Hepatocyte (in vitro differentiated cells): Measurements from ENCODE around the gene SOBP. TPM values are rescaled to one million over a fixed set of nuclear protein-coding genes. Genes with fewer than 3 reads are reported as not detected.
A peak's percentile ranks its signal among the peaks of the same experiment; 100 is the strongest.

Experiments
- DNase-seq: peaks from one replicate; pipeline ENCODE4 v3.0.0-alpha.2; 2016; ENCODE audit warnings: low spot score
- H2AFZ ChIP-seq: fragments of 200-600 bp; sonication (generic); 2 replicates; pipeline ENCODE4 v1.6.0; 2016; ENCODE audit warnings: antibody characterized with exemption, mild to moderate bottlenecking
- H3K27ac ChIP-seq: fragments of 200-600 bp; sonication (generic); 2 replicates; pipeline ENCODE4 v1.5.1; 2016; ENCODE audit warnings: mild to moderate bottlenecking
- H3K27me3 ChIP-seq: fragments of 200-600 bp; sonication (generic); 2 replicates; pipeline ENCODE4 v1.6.1; 2016
- H3K36me3 ChIP-seq: fragments of 200-600 bp; sonication (generic); replicated peaks from 2 replicates; pipeline ENCODE4 v1.5.1; 2016; ENCODE audit warnings: low read depth; ENCODE audit not compliant: insufficient read depth
- H3K4me1 ChIP-seq: fragments of 200-600 bp; sonication (generic); 2 replicates; pipeline ENCODE4 v1.5.1; 2016; ENCODE audit warnings: mild to moderate bottlenecking, moderate library complexity; ENCODE audit not compliant: insufficient read depth
- H3K4me2 ChIP-seq: fragments of 200-600 bp; sonication (generic); 2 replicates; pipeline ENCODE4 v1.6.0; 2016
- H3K4me3 ChIP-seq: fragments of 200-600 bp; sonication (generic); 2 replicates; pipeline ENCODE4 v1.5.1; 2016; ENCODE audit warnings: mild to moderate bottlenecking
- H3K79me2 ChIP-seq: fragments of 200-600 bp; sonication (generic); 2 replicates; pipeline ENCODE4 v1.6.0; 2017; ENCODE audit warnings: mild to moderate bottlenecking
- H3K9me2 ChIP-seq: fragments of 200-600 bp; sonication (generic); replicated peaks from 2 replicates; pipeline ENCODE4 v1.6.0; 2017; ENCODE audit warnings: mild to moderate bottlenecking; ENCODE audit not compliant: insufficient read depth
- H3K9me3 ChIP-seq: fragments of 200-600 bp; sonication (generic); 2 replicates; pipeline ENCODE4 v1.5.1; 2016; ENCODE audit warnings: low read depth, mild to moderate bottlenecking
- H4K20me1 ChIP-seq: fragments of 200-600 bp; sonication (generic); 2 replicates; pipeline ENCODE4 v1.6.0; 2016; ENCODE audit warnings: mild to moderate bottlenecking; ENCODE audit not compliant: insufficient read depth, poor library complexity, severe bottlenecking
- CTCF ChIP-seq: fragments of 200-600 bp; sonication (generic); IDR thresholded peaks from 2 replicates; pipeline ENCODE4 v1.5.1; 2016; ENCODE audit warnings: antibody characterized with exemption, mild to moderate bottlenecking; ENCODE audit not compliant: poor library complexity
- EZH2 ChIP-seq: fragments of 200-600 bp; sonication (generic); IDR thresholded peaks from 2 replicates; pipeline ENCODE4 v1.6.1; 2016; ENCODE audit warnings: antibody characterized with exemption, mild to moderate bottlenecking, borderline replicate concordance
- EZH2phosphoT487 ChIP-seq: fragments of 200-600 bp; sonication (generic); IDR thresholded peaks from one replicate; pipeline ENCODE4 v1.6.1; 2018; ENCODE audit warnings: antibody characterized with exemption, mild to moderate bottlenecking, low read depth, moderate library complexity; ENCODE audit not compliant: unreplicated experiment, severe bottlenecking
- WGBS: methylation state at CpG from one replicate; pipeline ENCODE4 v1.1.6; 2016; ENCODE audit warnings: low lambda C conversion rate; ENCODE audit errors: missing lambda C conversion rate; 5-methylcytosine and 5-hydroxymethylcytosine counted together
- polyA plus RNA-seq: library from polyadenylated mRNA; unstranded; fragments of >200 nt; fragmentation: Nextera tagmentation; extraction: Ambion mirVana; gene quantifications from 2 replicates; pipeline ENCODE4 v1.2.1, GENCODE V29; 2016
- total RNA-seq: library from RNA; depleted of rRNA; stranded (reverse); fragments of >200 nt; gene quantifications from 2 replicates; pipeline ENCODE4 v1.2.3, GENCODE V29; 2014

Gene SOBP
- total and polyA plus RNA-seq, 2 experiments from 2014 or later, result 2.1 to 2.2 TPM

DNA sequence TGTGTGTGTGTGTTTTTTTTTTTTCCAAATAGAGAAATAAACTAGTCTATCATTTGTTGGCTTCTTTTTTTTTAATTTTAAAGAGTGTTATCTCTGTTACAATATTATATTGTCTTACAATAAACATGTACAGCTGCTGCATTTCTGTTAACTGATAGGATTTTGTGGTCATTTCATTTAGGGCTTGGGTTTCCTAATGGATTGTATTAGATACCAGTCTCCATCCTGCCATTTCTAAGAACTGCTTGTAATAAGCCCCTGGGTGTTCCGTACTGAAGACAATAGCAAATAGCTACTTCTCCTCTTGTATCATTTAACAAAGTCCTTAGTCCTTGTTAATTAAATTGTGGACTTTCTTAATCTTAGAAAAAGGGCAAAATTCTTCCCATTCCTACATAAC, 45.7 kb downstream of the SOBP start:
- Histone ChIP-seq H3K79me2 (no peaks in the 10 kb centered on the region), H3K27me3 (no peaks in the 10 kb centered on the region), H3K27ac (no peak overlapping the region), H3K9me3 (no peaks in the 10 kb centered on the region), H3K4me2 (no peak overlapping the region), H3K4me3 (no peak overlapping the region), H3K36me3 (no peaks in the 10 kb centered on the region), H3K9me2 (no peaks in the 10 kb centered on the region), H2AFZ (no peak overlapping the region), H4K20me1 (no peaks in the 10 kb centered on the region), H3K4me1 (peaks cover 19% of the 10 kb centered on the region)
- TF ChIP-seq EZH2phosphoT487, result no peak
- TF ChIP-seq CTCF, result no peak
- no peak for TF ChIP-seq EZH2
- DNase-seq, result no peak
- 84% methylated on average over 1 of the region's 1 CpG for WGBS

DNA sequence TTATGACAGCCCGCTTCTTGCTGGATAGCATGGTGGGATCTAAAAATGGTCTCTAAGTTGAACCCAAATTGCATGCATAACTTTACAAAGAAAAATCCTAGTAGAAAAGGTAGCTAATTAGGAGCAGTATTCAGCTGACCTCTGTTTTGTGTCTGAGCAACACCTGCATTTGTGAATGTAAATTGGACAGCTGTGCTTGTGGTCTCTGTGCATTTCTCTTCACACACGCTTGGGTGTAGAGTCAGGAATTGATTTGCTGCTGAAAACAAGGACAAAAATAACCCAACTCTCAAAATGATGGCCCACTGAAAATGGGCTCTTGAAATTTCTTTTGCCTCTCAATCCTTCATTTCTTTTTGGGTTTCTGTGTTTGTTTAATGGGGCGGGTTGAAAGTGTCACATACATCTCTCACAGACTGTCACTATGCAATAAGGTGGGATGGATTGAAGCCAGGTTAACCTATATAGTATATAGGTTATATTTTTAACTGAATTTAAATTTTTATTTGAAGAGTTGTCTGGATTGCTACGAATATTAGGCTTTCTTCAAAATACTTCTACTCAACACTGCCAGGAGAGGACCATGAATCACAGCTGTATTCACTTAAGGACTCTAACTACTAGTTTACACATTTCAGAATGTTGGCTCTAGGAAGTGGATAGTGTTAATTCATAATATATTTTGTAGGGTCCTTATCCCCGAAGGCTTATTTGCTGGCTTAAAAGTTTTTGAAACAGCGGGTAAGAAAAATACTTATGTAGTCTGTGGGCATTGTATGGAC, 46.5 kb downstream of the SOBP start:
- Histone ChIP-seq H3K9me3 (no peaks in the 10 kb centered on the region), H3K27ac (no peak overlapping the region), H3K9me2 (no peaks in the 10 kb centered on the region), H3K4me3 (no peak overlapping the region), H3K4me1 (peaks cover 23% of the 10 kb centered on the region), H3K27me3 (no peaks in the 10 kb centered on the region), H3K4me2 (no peak overlapping the region), H3K79me2 (no peaks in the 10 kb centered on the region), H3K36me3 (no peaks in the 10 kb centered on the region), H2AFZ (no peak overlapping the region), H4K20me1 (no peaks in the 10 kb centered on the region)
- 80% methylated on average over 6 of the region's 6 CpGs for WGBS
- TF ChIP-seq EZH2 (no peak), EZH2phosphoT487 (no peak)
- DNase-seq, result no peak

DNA sequence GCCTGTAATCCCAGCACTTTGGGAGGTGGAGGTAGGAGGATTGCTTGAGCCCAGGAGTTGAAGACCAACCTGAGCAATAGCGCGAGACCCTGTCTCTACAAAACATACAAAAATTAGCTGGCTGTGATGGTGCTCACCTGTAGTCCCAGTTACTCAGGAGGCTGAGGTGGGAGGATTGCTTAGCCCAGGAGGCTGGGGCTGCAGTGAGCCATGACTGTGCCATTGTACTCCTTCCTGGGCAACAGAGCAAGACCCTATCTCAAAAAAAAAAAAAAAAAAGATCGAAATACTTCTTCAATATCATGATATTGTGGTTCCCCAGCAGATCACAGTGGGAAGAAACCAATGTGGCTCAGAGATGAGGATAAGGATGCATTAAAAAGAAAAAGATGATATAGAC, 47.6 kb downstream of the SOBP start:
- Histone ChIP-seq H3K36me3 (no peaks in the 10 kb centered on the region), H3K27ac (no peak overlapping the region), H3K4me3 (no peak overlapping the region), H3K4me2 (no peak overlapping the region), H3K9me3 (no peaks in the 10 kb centered on the region), H2AFZ (no peak overlapping the region), H3K9me2 (no peaks in the 10 kb centered on the region), H3K27me3 (no peaks in the 10 kb centered on the region), H3K4me1 (peaks cover 23% of the 10 kb centered on the region), H4K20me1 (no peaks in the 10 kb centered on the region), H3K79me2 (no peaks in the 10 kb centered on the region)
- 100% methylated on average over 3 of the region's 3 CpGs for WGBS
- DNase-seq, result no peak
- no peak for TF ChIP-seq EZH2
- no peak for TF ChIP-seq EZH2phosphoT487
- no peak for TF ChIP-seq CTCF

GRCh38 chr6:107538856-107539387, 49.0 kb downstream of the SOBP start:
- Histone ChIP-seq H3K36me3 (no peaks in the 10 kb centered on the region), H3K4me1 (peaks cover 23% of the 10 kb centered on the region), H3K79me2 (no peaks in the 10 kb centered on the region), H2AFZ (peak overlapping the region; percentile 12), H3K9me2 (no peaks in the 10 kb centered on the region), H3K27me3 (no peaks in the 10 kb centered on the region), H4K20me1 (no peaks in the 10 kb centered on the region), H3K9me3 (no peaks in the 10 kb centered on the region), H3K4me3 (no peak overlapping the region), H3K27ac (peak overlapping the region; percentile 72), H3K4me2 (peak overlapping the region; percentile 39)
- 87% methylated on average over 4 of the region's 4 CpGs for WGBS
- no peak for DNase-seq
- TF ChIP-seq CTCF (no peak), EZH2phosphoT487 (no peak), EZH2 (no peak)
